H9 (cell line): ENCODE measurements around the gene PEX14. TPM values are rescaled to one million over a fixed set of nuclear protein-coding genes. Genes with fewer than 3 reads are reported as not detected.
A peak's percentile ranks its signal among the peaks of the same experiment; 100 is the strongest.

Experiments used
- DNase-seq: peaks from one replicate; pipeline ENCODE4 v3.0.0-alpha.2; 2017
- H2AFZ ChIP-seq: one replicate; pipeline ENCODE4 v1.6.1; 2013; ENCODE audit warnings: mild to moderate bottlenecking, low read length, control low read depth, moderate library complexity
- H2AK5ac ChIP-seq: 2 replicates; pipeline ENCODE4 v1.6.1; 2013; ENCODE audit warnings: low read length, control low read depth, mixed read lengths; ENCODE audit not compliant: insufficient read length
- H2BK120ac ChIP-seq: one replicate; pipeline ENCODE4 v1.6.1; 2013; ENCODE audit warnings: low read depth, mild to moderate bottlenecking, low read length, control low read depth, inconsistent platforms; ENCODE audit not compliant: poor library complexity, severe bottlenecking
- H2BK12ac ChIP-seq: 2 replicates; pipeline ENCODE4 v1.6.1; 2013; ENCODE audit warnings: low read length, control low read depth, mixed read lengths, low read depth; ENCODE audit not compliant: insufficient read length
- H2BK15ac ChIP-seq: 2 replicates; pipeline ENCODE4 v1.6.1; 2013; ENCODE audit warnings: low read depth, low read length, control low read depth
- H2BK20ac ChIP-seq: one replicate; pipeline ENCODE4 v1.6.1; 2013; ENCODE audit warnings: low read depth, mild to moderate bottlenecking, low read length, control low read depth, inconsistent platforms; ENCODE audit not compliant: poor library complexity, severe bottlenecking
- H2BK5ac ChIP-seq: 2 replicates; pipeline ENCODE4 v1.6.1; 2013; ENCODE audit warnings: low read length, control low read depth, mixed read lengths; ENCODE audit not compliant: insufficient read length
- H3K14ac ChIP-seq: 2 replicates; pipeline ENCODE4 v1.6.1; 2013; ENCODE audit warnings: low read length, control low read depth; ENCODE audit not compliant: insufficient read depth
- H3K18ac ChIP-seq: 2 replicates; pipeline ENCODE4 v1.6.1; 2013; ENCODE audit warnings: low read depth, mild to moderate bottlenecking, mixed read lengths, low read length, control low read depth; ENCODE audit not compliant: insufficient read length
- H3K23ac ChIP-seq: 2 replicates; pipeline ENCODE4 v1.6.1; 2013; ENCODE audit warnings: low read length, control low read depth, mixed read lengths, low read depth; ENCODE audit not compliant: insufficient read length
- H3K23me2 ChIP-seq: 2 replicates; pipeline ENCODE4 v1.6.1; 2013; ENCODE audit warnings: low read depth, mild to moderate bottlenecking, mixed read lengths, low read length, control low read depth; ENCODE audit not compliant: insufficient read length, poor library complexity, severe bottlenecking
- H3K27ac ChIP-seq: 2 replicates; pipeline ENCODE4 v1.5.1; 2013; ENCODE audit warnings: low read length, control low read depth, mixed read lengths, low read depth; ENCODE audit not compliant: insufficient read length
- H3K27me3 ChIP-seq: 2 replicates; pipeline ENCODE4 v1.6.1; 2013; ENCODE audit warnings: low read length, control low read depth, inconsistent platforms; ENCODE audit not compliant: insufficient read depth
- H3K4ac ChIP-seq: 2 replicates; pipeline ENCODE4 v1.6.1; 2013; ENCODE audit warnings: low read depth, mild to moderate bottlenecking, control low read depth, inconsistent platforms, low read length, moderate library complexity
- H3K4me1 ChIP-seq: 2 replicates; pipeline ENCODE4 v1.6.1; 2013; ENCODE audit warnings: low read length, control low read depth, inconsistent platforms; ENCODE audit not compliant: insufficient read depth
- H3K4me2 ChIP-seq: 2 replicates; pipeline ENCODE4 v1.6.1; 2013; ENCODE audit warnings: low read length, control low read depth, mixed read lengths; ENCODE audit not compliant: insufficient read length, insufficient read depth
- H3K56ac ChIP-seq: 2 replicates; pipeline ENCODE4 v1.6.1; 2013; ENCODE audit warnings: low read depth, mild to moderate bottlenecking, mixed read lengths, low read length, control low read depth; ENCODE audit not compliant: insufficient read length
- H3K79me1 ChIP-seq: 2 replicates; pipeline ENCODE4 v1.6.1; 2013; ENCODE audit warnings: low read depth, mild to moderate bottlenecking, moderate library complexity, low read length, control low read depth, inconsistent platforms; ENCODE audit not compliant: insufficient read depth, poor library complexity, severe bottlenecking
- H3K79me2 ChIP-seq: 2 replicates; pipeline ENCODE4 v1.6.1; 2013; ENCODE audit warnings: low read length, control low read depth, inconsistent platforms; ENCODE audit not compliant: insufficient read depth
- H3K9ac ChIP-seq: 2 replicates; pipeline ENCODE4 v1.6.1; 2013; ENCODE audit warnings: low read length, control low read depth, mixed read lengths; ENCODE audit not compliant: insufficient read length; ENCODE audit errors: extremely low read depth
- H3K9me3 ChIP-seq: one replicate; pipeline ENCODE4 v1.6.1; 2013; ENCODE audit warnings: low read depth, low read length, inconsistent platforms; ENCODE audit not compliant: control insufficient read depth
- H3T11ph ChIP-seq: one replicate; pipeline ENCODE4 v1.6.1; 2013; ENCODE audit warnings: mild to moderate bottlenecking, low read length, control low read depth, inconsistent platforms
- H4K20me1 ChIP-seq: one replicate; pipeline ENCODE4 v1.6.1; 2013; ENCODE audit not compliant: control insufficient read depth, insufficient read length, insufficient read depth
- H4K5ac ChIP-seq: 2 replicates; pipeline ENCODE4 v1.6.1; 2013; ENCODE audit warnings: low read depth, mild to moderate bottlenecking, mixed read lengths, low read length, control low read depth; ENCODE audit not compliant: insufficient read length
- H4K8ac ChIP-seq: replicated peaks from 2 replicates; pipeline ENCODE4 v1.6.1; 2013; ENCODE audit warnings: low read length, control low read depth, mixed read lengths, low read depth; ENCODE audit not compliant: insufficient read length
- H4K91ac ChIP-seq: 2 replicates; pipeline ENCODE4 v1.6.1; 2013; ENCODE audit warnings: low read depth, mild to moderate bottlenecking, moderate library complexity, mixed read lengths, low read length, control low read depth; ENCODE audit not compliant: insufficient read length
- H3K27ac Mint-ChIP-seq, 3 experiments: 2 replicates in 2 of 3; 3 replicates in 1 of 3; pipeline ENCODE4 v1.8.0; 2020 to 2021; ENCODE audit warnings: mixed read lengths in 3 of 3, mild to moderate bottlenecking in 1 of 3, moderate library complexity in 1 of 3
- H3K27me3 Mint-ChIP-seq: 2 replicates; pipeline ENCODE4 v1.8.0; 2021; ENCODE audit warnings: low read depth, mild to moderate bottlenecking, moderate library complexity, mixed read lengths
- H3K36me3 Mint-ChIP-seq, 3 experiments: 2 replicates in 2 of 3; 3 replicates in 1 of 3; pipeline ENCODE4 v1.8.0; 2020 to 2021; ENCODE audit warnings: low read depth in 3 of 3, mixed read lengths in 3 of 3; ENCODE audit not compliant: insufficient read depth in 1 of 3
- H3K4me1 Mint-ChIP-seq, 2 experiments: 2 replicates each; pipeline ENCODE4 v1.8.0; 2020; ENCODE audit warnings: mixed read lengths in 2 of 2
- H3K4me3 Mint-ChIP-seq, 2 experiments: 2 replicates in 1 of 2; 3 replicates in 1 of 2; pipeline ENCODE4 v1.8.0; 2020 to 2021; ENCODE audit warnings: mild to moderate bottlenecking in 2 of 2, mixed read lengths in 2 of 2, moderate library complexity in 1 of 2
- H3K9me3 Mint-ChIP-seq, 2 experiments: 2 replicates in 1 of 2; 3 replicates in 1 of 2; pipeline ENCODE4 v1.8.0; 2020; ENCODE audit warnings: mild to moderate bottlenecking in 2 of 2, mixed read lengths in 2 of 2, moderate library complexity in 1 of 2
- WGBS: extraction: QIAGEN DNeasy Blood & Tissue Kit; methylation state at CpG from one replicate; pipeline ENCODE4 v1.1.7; 2013; ENCODE audit warnings: missing lambda C conversion rate, low lambda C conversion rate, mixed read lengths; ENCODE audit not compliant: insufficient read length; ENCODE audit errors: extremely low coverage; 5-methylcytosine and 5-hydroxymethylcytosine counted together
- total RNA-seq: library from RNA; stranded (reverse); gene quantifications from 2 replicates; pipeline ENCODE4 v1.2.1, GENCODE V29; 2021
- TF ChIP-seq, protein P1 (sequence below): fragments of 200-600 bp; sonication (generic); conservative IDR thresholded peaks from 3 replicates; pipeline ENCODE4 v1.8.0; 2021; ENCODE audit warnings: antibody characterized with exemption, mild to moderate bottlenecking

The PEX14 gene
- total RNA-seq, 1 experiment from 2014 or later = 23.9 TPM

- DNase-seq = peak; percentile 18
- no peak overlapping the region for H3K4me2 ChIP-seq
- no peak overlapping the region; a peak in 1 of 5 replicates for H3K4me3 Mint-ChIP-seq
Measured at GRCh38 chr1:10615332-10615731, 140.6 kb downstream of the PEX14 start.

More at GRCh38 chr1:10615332-10615731, 140.6 kb downstream of the PEX14 start:
- H3K56ac ChIP-seq = no peak overlapping the region
- H3K14ac ChIP-seq = no peak overlapping the region; the same call in 1 of the 2 replicates
- H4K91ac ChIP-seq = no peak overlapping the region
- no peaks in the 10 kb centered on the region for H4K20me1 ChIP-seq
- no peaks in the 10 kb centered on the region for H3K79me2 ChIP-seq
- H2BK12ac ChIP-seq = no peak overlapping the region
- H3K79me1 ChIP-seq = no peaks in the 10 kb centered on the region
- Mint-ChIP-seq H3K27ac (peak overlapping the region in 1 of 3 experiments; percentile 49; a peak in 1 of 7 replicates), H3K36me3 (peaks cover 0 to 6% (median 6%) of the 10 kb centered on the region in 3 experiments; a peak in 1 of 7 replicates), H3K27me3 (no peaks in the 10 kb centered on the region), H3K9me3 (no peaks in the 10 kb centered on the region), H3K4me1 (peaks cover 19 to 21% of the 10 kb centered on the region in 2 experiments)
- no peaks in the 10 kb centered on the region for H3K9me3 ChIP-seq
- no CpG with 5 or more reads among the region's 13 CpGs for WGBS
- H3K23me2 ChIP-seq = no peaks in the 10 kb centered on the region
- H4K8ac ChIP-seq = no peak overlapping the region
- no peak overlapping the region for H2BK5ac ChIP-seq
- H3K4ac ChIP-seq = no peak overlapping the region
- no peak overlapping the region for H3T11ph ChIP-seq
- H2AFZ ChIP-seq = no peak overlapping the region
- no peak overlapping the region for H2BK20ac ChIP-seq
- no peak overlapping the region for H4K5ac ChIP-seq
- H3K4me1 ChIP-seq = no peaks in the 10 kb centered on the region; the same call in 1 of the 2 replicates
- TF ChIP-seq, protein P1, sequence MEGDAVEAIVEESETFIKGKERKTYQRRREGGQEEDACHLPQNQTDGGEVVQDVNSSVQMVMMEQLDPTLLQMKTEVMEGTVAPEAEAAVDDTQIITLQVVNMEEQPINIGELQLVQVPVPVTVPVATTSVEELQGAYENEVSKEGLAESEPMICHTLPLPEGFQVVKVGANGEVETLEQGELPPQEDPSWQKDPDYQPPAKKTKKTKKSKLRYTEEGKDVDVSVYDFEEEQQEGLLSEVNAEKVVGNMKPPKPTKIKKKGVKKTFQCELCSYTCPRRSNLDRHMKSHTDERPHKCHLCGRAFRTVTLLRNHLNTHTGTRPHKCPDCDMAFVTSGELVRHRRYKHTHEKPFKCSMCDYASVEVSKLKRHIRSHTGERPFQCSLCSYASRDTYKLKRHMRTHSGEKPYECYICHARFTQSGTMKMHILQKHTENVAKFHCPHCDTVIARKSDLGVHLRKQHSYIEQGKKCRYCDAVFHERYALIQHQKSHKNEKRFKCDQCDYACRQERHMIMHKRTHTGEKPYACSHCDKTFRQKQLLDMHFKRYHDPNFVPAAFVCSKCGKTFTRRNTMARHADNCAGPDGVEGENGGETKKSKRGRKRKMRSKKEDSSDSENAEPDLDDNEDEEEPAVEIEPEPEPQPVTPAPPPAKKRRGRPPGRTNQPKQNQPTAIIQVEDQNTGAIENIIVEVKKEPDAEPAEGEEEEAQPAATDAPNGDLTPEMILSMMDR = no peak
- H3K23ac ChIP-seq = no peak overlapping the region
- H3K18ac ChIP-seq = no peak overlapping the region
- no peak overlapping the region for H2BK15ac ChIP-seq
- no peak overlapping the region for H3K9ac ChIP-seq
- H2BK120ac ChIP-seq = no peak overlapping the region
- no peaks in the 10 kb centered on the region for H3K27me3 ChIP-seq
- no peak overlapping the region for H3K27ac ChIP-seq
- H2AK5ac ChIP-seq = no peak overlapping the region
